Epithelial cell of esophagus (primary cell): ENCODE results near the gene PCYOX1L.
A peak's percentile ranks its signal among the peaks of the same experiment; 100 is the strongest.

ENCODE experiments used
- DNase-seq: peaks from one replicate; pipeline ENCODE4 v3.0.0; 2010; ENCODE audit warnings: low read depth
- H3K4me3 ChIP-seq: 2 replicates; pipeline ENCODE4 v1.5.1; 2011; ENCODE audit warnings: mild to moderate bottlenecking, low read length, control low read depth
- CTCF ChIP-seq: IDR thresholded peaks from 2 replicates; pipeline ENCODE4 v1.5.1; 2011; ENCODE audit warnings: low read depth, mild to moderate bottlenecking, low read length, control low read depth, inconsistent platforms; ENCODE audit not compliant: insufficient read depth; ENCODE audit errors: missing control alignments

PCYOX1L gene

GRCh38 chr5:149345892-149346222 is 12.0 kb upstream of the PCYOX1L start:
- no peak for TF ChIP-seq CTCF
- DNase-seq, result peak; percentile 60
- peak overlapping the region; percentile 99 for H3K4me3 ChIP-seq

DNA sequence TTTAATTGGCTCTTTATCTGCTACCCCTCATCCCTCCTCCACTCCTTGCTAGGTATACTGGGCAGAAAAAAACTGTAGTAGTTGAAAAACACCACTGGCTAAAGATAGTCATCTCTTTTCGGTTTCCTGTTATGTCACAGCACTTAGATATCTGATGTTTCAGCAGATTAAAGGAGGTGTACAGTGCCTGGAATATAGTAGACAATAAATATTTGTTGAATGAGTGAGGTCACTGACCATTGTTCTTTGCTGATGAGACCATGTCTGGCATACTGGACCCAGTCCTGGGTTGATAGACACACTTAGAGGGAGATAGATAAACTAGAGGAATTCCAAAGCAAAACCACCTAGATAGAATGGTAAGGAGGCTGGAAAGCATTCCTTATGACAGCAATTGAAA is 9.3 kb upstream of the PCYOX1L start:
- no peak for TF ChIP-seq CTCF
- no peak overlapping the region for H3K4me3 ChIP-seq
- no peak for DNase-seq

DNA sequence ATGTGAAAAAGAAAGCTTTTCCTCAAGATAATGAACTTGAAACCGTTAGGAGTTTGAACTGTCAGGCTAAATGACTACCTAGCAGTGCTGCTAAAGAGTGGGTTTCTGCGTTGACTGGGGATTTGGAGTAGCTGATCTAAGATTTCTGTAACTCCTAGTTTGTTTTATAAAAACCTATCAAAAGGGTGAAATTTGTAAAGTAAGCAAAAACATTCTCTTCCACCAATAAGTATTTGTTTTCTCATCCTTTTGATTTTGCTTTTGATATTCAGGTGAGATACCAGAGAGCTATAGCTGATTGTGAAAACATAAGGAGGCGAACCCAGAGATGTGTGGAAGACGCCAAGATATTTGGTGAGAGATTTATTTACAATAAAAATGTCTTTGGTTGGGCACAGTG is 8.5 kb upstream of the PCYOX1L start:
- TF ChIP-seq CTCF, result no peak
- no peak for DNase-seq
- no peak overlapping the region for H3K4me3 ChIP-seq

DNA sequence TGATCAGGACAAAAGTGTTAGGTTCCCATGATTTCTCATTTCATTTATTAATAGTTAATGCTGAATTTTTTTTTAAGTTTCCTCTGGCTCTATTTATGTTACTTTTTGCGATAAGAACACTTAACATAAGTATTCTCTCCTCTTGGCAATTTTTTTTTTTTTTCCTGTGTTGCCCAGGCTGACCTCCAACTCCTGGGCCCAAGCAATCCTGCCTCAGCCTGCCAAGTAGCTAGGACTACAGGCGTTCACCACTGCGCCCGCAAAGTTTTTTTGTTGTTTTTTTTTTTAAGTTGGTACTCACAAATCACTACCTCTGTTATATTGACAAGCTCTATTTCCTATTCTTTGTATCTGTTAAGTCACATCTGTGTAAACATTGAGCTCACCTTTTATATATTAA is 5.7 kb upstream of the PCYOX1L start:
- DNase-seq, result no peak
- TF ChIP-seq CTCF, result no peak
- H3K4me3 ChIP-seq, result no peak overlapping the region

DNA sequence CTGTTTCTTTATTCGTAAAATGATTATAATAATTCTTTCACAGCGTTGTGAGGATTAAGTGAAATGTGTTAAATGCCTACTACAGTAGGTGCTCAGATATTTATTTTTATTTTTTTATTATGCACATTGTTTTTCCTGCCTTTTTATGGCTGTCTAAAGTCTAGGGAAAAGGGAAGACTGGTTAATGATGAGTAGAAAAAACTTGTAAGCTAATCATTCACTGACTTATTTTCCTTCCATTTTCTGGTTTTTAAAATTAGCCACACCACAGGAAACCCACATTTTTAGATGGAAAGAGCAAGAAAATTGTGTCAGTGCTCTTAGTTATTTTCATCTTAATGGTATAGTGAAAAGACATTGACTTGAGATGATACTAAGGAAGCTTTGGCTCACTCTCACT is 3.9 kb upstream of the PCYOX1L start:
- no peak for DNase-seq
- H3K4me3 ChIP-seq, result no peak overlapping the region
- TF ChIP-seq CTCF, result no peak

DNA sequence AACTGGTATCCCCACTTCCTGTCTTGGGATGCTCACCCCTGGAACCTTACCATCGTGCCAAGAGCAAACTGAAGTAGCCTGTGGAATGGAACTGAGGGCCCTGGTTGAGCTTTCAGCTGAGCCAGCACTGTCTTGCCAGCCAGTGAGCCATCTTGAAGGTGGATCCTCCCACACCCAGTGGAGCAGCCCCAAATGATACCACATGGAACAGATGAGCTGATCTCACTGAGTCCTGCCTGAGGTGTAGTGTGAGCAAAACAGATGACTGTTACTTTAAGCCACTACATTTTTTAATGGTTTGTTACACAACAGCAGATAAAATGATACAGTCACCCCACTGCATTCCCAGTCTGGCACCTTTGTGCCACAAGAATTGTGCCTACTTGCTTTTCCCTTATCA is 2.2 kb upstream of the PCYOX1L start:
- DNase-seq, result peak; percentile 82
- no peak overlapping the region for H3K4me3 ChIP-seq
- TF ChIP-seq CTCF, result no peak

GRCh38 chr5:149356391-149356790 is 1.5 kb upstream of the PCYOX1L start:
- TF ChIP-seq CTCF, result no peak
- H3K4me3 ChIP-seq, result no peak overlapping the region
- DNase-seq, result peak; percentile 59
